IMR-90 (cell line): Measurements from ENCODE around the gene FAIM. TPM values are rescaled to one million over a fixed set of nuclear protein-coding genes. Genes with fewer than 3 reads are reported as not detected.

ENCODE experiments used
- ATAC-seq: fragments of 200-7000 bp; cut with Tn5 transposase; 2 replicates; pipeline ENCODE4 v1.9.1; 2020; ENCODE audit warnings: low read depth, mild to moderate bottlenecking, moderate library complexity
- BruUV-seq: library from RNA; stranded (reverse); fragments of 400-500 nt; replicated peaks from 2 replicates; lab custom pipeline; 2021; lab: Mats Ljungman, UMichigan
- CTCF ChIA-PET: fragments of 300-600 bp; formaldehyde crosslinking; extraction: SDS; loops from one replicate; lab custom pipeline; 2021; ENCODE audit warnings: antibody characterized with exemption; lab: Yijun Ruan, JAX
- POLR2A ChIA-PET: fragments of 300-600 bp; sonication (Branson Sonifier 250); formaldehyde crosslinking; loops from one replicate; lab custom pipeline; 2022; ENCODE audit warnings: antibody characterized with exemption; ENCODE audit not compliant: unreplicated experiment; lab: Charles Lee
- DNase-seq: peaks from one replicate; pipeline ENCODE4 v3.0.0; 2013
- H2AFZ ChIP-seq: replicated peaks from 2 replicates; pipeline ENCODE3; 2013; ENCODE audit warnings: low read length, mild to moderate bottlenecking; ENCODE audit not compliant: poor library complexity
- H2AK5ac ChIP-seq: 2 replicates; pipeline ENCODE4 v1.6.1; 2013; ENCODE audit warnings: low read depth, low read length, inconsistent platforms
- H2AK9ac ChIP-seq: replicated peaks from 2 replicates; pipeline ENCODE3; 2013; ENCODE audit warnings: mild to moderate bottlenecking, low read depth, low read length, moderate library complexity; ENCODE audit not compliant: poor library complexity
- H2BK120ac ChIP-seq: 2 replicates; pipeline ENCODE4 v1.6.1; 2013; ENCODE audit warnings: low read depth, low read length, inconsistent platforms
- H2BK15ac ChIP-seq: 3 replicates; pipeline ENCODE4 v1.6.1; 2013; ENCODE audit warnings: low read depth, low read length, inconsistent platforms
- H2BK20ac ChIP-seq: 2 replicates; pipeline ENCODE4 v1.6.1; 2013; ENCODE audit warnings: low read depth, mild to moderate bottlenecking, inconsistent platforms, low read length, moderate library complexity
- H2BK5ac ChIP-seq: 2 replicates; pipeline ENCODE4 v1.6.1; 2013; ENCODE audit warnings: mild to moderate bottlenecking, low read depth, low read length, inconsistent platforms; ENCODE audit not compliant: poor library complexity, severe bottlenecking
- H3K14ac ChIP-seq: replicated peaks from 2 replicates; pipeline ENCODE4 v1.6.1; 2013; ENCODE audit warnings: low read depth, low read length, inconsistent platforms
- H3K18ac ChIP-seq: 2 replicates; pipeline ENCODE4 v1.6.1; 2013; ENCODE audit warnings: low read depth, low read length, control low read depth
- H3K23ac ChIP-seq: 2 replicates; pipeline ENCODE4 v1.6.1; 2013; ENCODE audit warnings: low read depth, low read length, inconsistent platforms
- H3K27ac ChIP-seq: 2 replicates; pipeline ENCODE4 v1.5.1; 2013; ENCODE audit warnings: mild to moderate bottlenecking, control low read depth, low read length; ENCODE audit not compliant: insufficient read depth
- H3K27me3 ChIP-seq: 2 replicates; pipeline ENCODE4 v1.6.1; 2013; ENCODE audit warnings: low read length; ENCODE audit not compliant: control insufficient read depth, insufficient read depth
- H3K36me3 ChIP-seq: 2 replicates; pipeline ENCODE4 v1.6.1; 2013; ENCODE audit warnings: low read length, mixed read lengths; ENCODE audit not compliant: control insufficient read depth, insufficient read depth
- H3K4ac ChIP-seq: 2 replicates; pipeline ENCODE4 v1.6.1; 2013; ENCODE audit warnings: low read depth, low read length, inconsistent platforms
- H3K4me1 ChIP-seq: 2 replicates; pipeline ENCODE4 v1.6.1; 2013; ENCODE audit warnings: low read length, mixed read lengths; ENCODE audit not compliant: control insufficient read depth, insufficient read depth
- H3K4me2 ChIP-seq: 2 replicates; pipeline ENCODE4 v1.6.1; 2013; ENCODE audit warnings: low read depth, mild to moderate bottlenecking, control low read depth, low read length, moderate library complexity
- H3K4me3 ChIP-seq: 2 replicates; pipeline ENCODE4 v1.5.1; 2013; ENCODE audit warnings: low read depth, mild to moderate bottlenecking, control low read depth, low read length, moderate library complexity; ENCODE audit not compliant: insufficient read depth
- H3K56ac ChIP-seq: 2 replicates; pipeline ENCODE4 v1.6.1; 2013; ENCODE audit warnings: low read length, inconsistent platforms; ENCODE audit not compliant: insufficient read depth; ENCODE audit errors: extremely low read depth
- H3K79me1 ChIP-seq, 2 experiments: 2 replicates each; pipeline ENCODE4 v1.6.1; 2013; ENCODE audit warnings: low read length in 2 of 2, inconsistent platforms in 1 of 2, low read depth in 1 of 2
- H3K9ac ChIP-seq: 2 replicates; pipeline ENCODE4 v1.6.1; 2013; ENCODE audit warnings: low read depth, low read length, control low read depth
- H3K9me1 ChIP-seq: 2 replicates; pipeline ENCODE4 v1.6.1; 2013; ENCODE audit warnings: low read length, inconsistent platforms; ENCODE audit not compliant: insufficient read depth
- H3K9me3 ChIP-seq: 2 replicates; pipeline ENCODE4 v1.6.1; 2013; ENCODE audit warnings: low read length; ENCODE audit not compliant: control insufficient read depth, insufficient read depth
- H4K20me1 ChIP-seq: 2 replicates; pipeline ENCODE4 v1.6.1; 2013; ENCODE audit warnings: low read length, inconsistent platforms; ENCODE audit not compliant: insufficient read depth
- H4K5ac ChIP-seq: 2 replicates; pipeline ENCODE4 v1.6.1; 2013; ENCODE audit warnings: mild to moderate bottlenecking, low read depth, low read length, control low read depth
- H4K8ac ChIP-seq, 2 experiments: 2 replicates each; pipeline ENCODE4 v1.6.1; 2013; ENCODE audit warnings: low read depth in 2 of 2, low read length in 2 of 2, control low read depth in 1 of 2, inconsistent platforms in 1 of 2
- H4K91ac ChIP-seq: 2 replicates; pipeline ENCODE4 v1.6.1; 2013; ENCODE audit warnings: low read depth, low read length, inconsistent platforms; ENCODE audit not compliant: insufficient read depth
- BHLHE40 ChIP-seq: fragments of 150-350 bp; IDR thresholded peaks from 2 replicates; pipeline ENCODE4 v1.6.1; 2016; ENCODE audit warnings: mild to moderate bottlenecking, low read depth, low read length
- CEBPB ChIP-seq: IDR thresholded peaks from 2 replicates; pipeline ENCODE4 v1.6.1; 2012; ENCODE audit warnings: low read depth, low read length, improper control_type of control experiment
- CHD1 ChIP-seq: IDR thresholded peaks from 2 replicates; pipeline ENCODE4 v1.6.1; 2012; ENCODE audit warnings: low read depth, low read length, improper control_type of control experiment
- CTCF ChIP-seq: conservative IDR thresholded peaks from 2 replicates; pipeline ENCODE4 v1.5.1; 2012; ENCODE audit warnings: mild to moderate bottlenecking, low read depth, low read length, improper control_type of control experiment
- FOS ChIP-seq: fragments of 150-350 bp; IDR thresholded peaks from 2 replicates; pipeline ENCODE4 v1.6.1; 2016; ENCODE audit warnings: low read depth, low read length
- MAZ ChIP-seq: IDR thresholded peaks from 2 replicates; pipeline ENCODE4 v1.6.1; 2012; ENCODE audit warnings: low read depth, mild to moderate bottlenecking, low read length, improper control_type of control experiment, moderate library complexity, borderline replicate concordance
- MXI1 ChIP-seq: IDR thresholded peaks from 2 replicates; pipeline ENCODE4 v1.6.1; 2012; ENCODE audit warnings: low read depth, mild to moderate bottlenecking, low read length, moderate library complexity, borderline replicate concordance
- POLR2A ChIP-seq: IDR thresholded peaks from 2 replicates; pipeline ENCODE4 v1.6.1; 2012; ENCODE audit warnings: mild to moderate bottlenecking, low read depth, low read length
- RAD21 ChIP-seq: IDR thresholded peaks from 2 replicates; pipeline ENCODE4 v1.6.1; 2012; ENCODE audit warnings: low read length, improper control_type of control experiment
- USF2 ChIP-seq: fragments of 150-350 bp; IDR thresholded peaks from 2 replicates; pipeline ENCODE4 v1.6.1; 2017; ENCODE audit warnings: mild to moderate bottlenecking, antibody characterized with exemption, low read length, low read depth
- WGBS, 2 experiments: methylation state at CpG; one replicate each; pipeline versions ENCODE4 v1.1.5 to v1.1.7; 2013; ENCODE audit warnings: missing lambda C conversion rate in 2 of 2; ENCODE audit not compliant: insufficient read length in 1 of 2; ENCODE audit errors: extremely low coverage in 2 of 2; 5-methylcytosine and 5-hydroxymethylcytosine counted together
- dilution Hi-C: fragments of 300-500 bp; cut with HindIII; formaldehyde crosslinking; loops from one replicate; pipeline ENCODE4 v1.14.3; 2018; ENCODE audit warnings: low sequenced_read_pairs; ENCODE audit not compliant: unreplicated experiment
- in situ Hi-C: fragments of 300-500 bp; cut with MboI; formaldehyde crosslinking; loops from 3 replicates; pipeline ENCODE4 v1.14.3; 2019; ENCODE audit warnings: low sequenced_read_pairs, inconsistent platforms, mixed read lengths
- intact Hi-C: fragments of 100-400 bp; cut with micrococcal nuclease; formaldehyde crosslinking; loops from 2 replicates; pipeline ENCODE4 v1.10.0; 2022
- polyA plus RNA-seq, 3 experiments: library from polyadenylated mRNA; depleted of rRNA; stranded (reverse); fragments of >200 nt; gene quantifications; 2 replicates each; pipeline ENCODE4 v1.2.3, GENCODE V29; 2012; ENCODE audit warnings: low replicate concordance in 1 of 3
- total RNA-seq: library from RNA; depleted of rRNA; stranded (reverse); fragments of >200 nt; gene quantifications from 2 replicates; pipeline ENCODE4 v1.2.3, GENCODE V29; 2012

FAIM gene
- total and polyA plus RNA-seq, 2 of the 4 experiments (the other 2 are of a cell fraction): 2.5 to 3.4 TPM

GRCh38 chr3:138578961-138579574, 29.5 kb upstream of the FAIM start:
- H3K36me3 ChIP-seq: no peaks in the 10 kb centered on the region
- no peak overlapping the region for H2BK120ac ChIP-seq
- no peak for DNase-seq
- H2BK20ac ChIP-seq: no peak overlapping the region
- no peak overlapping the region for H2AFZ ChIP-seq
- no peak overlapping the region for H3K23ac ChIP-seq
- H3K4me2 ChIP-seq: no peak overlapping the region
- ChIA-PET CTCF (no interaction called here), POLR2A (no interaction called here)
- H4K8ac ChIP-seq: no peak overlapping the region
- H3K79me1 ChIP-seq: peaks cover 6 to 10% of the 10 kb centered on the region in 2 experiments; a peak in 2 of 4 replicates
- no peak overlapping the region for H3K4me3 ChIP-seq
- TF ChIP-seq USF2 (no peak), RAD21 (no peak), CTCF (no peak), CHD1 (no peak), CEBPB (no peak), BHLHE40 (no peak), MAZ (no peak), FOS (no peak), POLR2A (no peak), MXI1 (no peak)
- no peak overlapping the region for H2AK5ac ChIP-seq
- no peak overlapping the region for H4K91ac ChIP-seq
- intact Hi-C loops (no loop called here), dilution Hi-C loops (no loop called here), in situ Hi-C loops (loop anchor here (25.0 kb wide), 1 partner anchor 758 kb away; the partner anchor contains the start of gene MRPS22)
- ATAC-seq: no peak
- no peak overlapping the region for H3K18ac ChIP-seq
- H2BK5ac ChIP-seq: no peak overlapping the region
- H3K4ac ChIP-seq: no peak overlapping the region
- peaks cover 2% of the 10 kb centered on the region; the same call in 1 of the 2 replicates for H3K9me3 ChIP-seq
- no peaks in the 10 kb centered on the region for H3K4me1 ChIP-seq
- no CpG with 5 or more reads among the region's 6 CpGs for WGBS, 2 experiments
- no peak overlapping the region for H4K5ac ChIP-seq
- H3K27me3 ChIP-seq: no peaks in the 10 kb centered on the region
- H3K56ac ChIP-seq: no peak overlapping the region
- no peak overlapping the region for H3K27ac ChIP-seq
- H2BK15ac ChIP-seq: no peak overlapping the region
- H3K14ac ChIP-seq: no peak overlapping the region
- no peak overlapping the region for H3K9ac ChIP-seq
- no peaks in the 10 kb centered on the region for H4K20me1 ChIP-seq
- no peaks in the 10 kb centered on the region; the same call in 1 of the 2 replicates for H3K9me1 ChIP-seq
- BruUV-seq: no TSS peak
- H2AK9ac ChIP-seq: no peak overlapping the region
